Stimulated activated memory B cell treated with anti-CD40 and anti-IgM and Interleukin-4, amounts not matched to agents 10 μg/mL and 1 μg/mL and 100 μg/mL, for 72 hours (primary cell): Measurements from ENCODE around the gene ENTPD8.

Experiments
- ATAC-seq: fragments of 150-1000 bp; cut with Tn5 transposase; 2 replicates; pipeline ENCODE4 v1.10.0; 2021
- H3K27ac Mint-ChIP-seq: one replicate; pipeline ENCODE4 v1.8.0; 2022; ENCODE audit warnings: mild to moderate bottlenecking, mixed read lengths
- H3K27me3 Mint-ChIP-seq: one replicate; pipeline ENCODE4 v1.8.0; 2022; ENCODE audit warnings: mixed read lengths
- H3K36me3 Mint-ChIP-seq: one replicate; pipeline ENCODE4 v1.8.0; 2022; ENCODE audit warnings: mixed read lengths
- H3K4me1 Mint-ChIP-seq: one replicate; pipeline ENCODE4 v1.8.0; 2022; ENCODE audit warnings: mixed read lengths
- H3K4me3 Mint-ChIP-seq: one replicate; pipeline ENCODE4 v1.8.0; 2022; ENCODE audit warnings: mild to moderate bottlenecking, moderate library complexity, mixed read lengths
- H3K9me3 Mint-ChIP-seq: one replicate; pipeline ENCODE4 v1.8.0; 2022; ENCODE audit warnings: mixed read lengths

Gene ENTPD8

GRCh38 chr9:137407590-137408300 lies 33.4 kb downstream of the ENTPD8 start:
- Mint-ChIP-seq H3K36me3 (peaks cover 9% of the 10 kb centered on the region), H3K27ac (no peak overlapping the region), H3K27me3 (peaks cover 23% of the 10 kb centered on the region), H3K4me3 (peak overlapping the region; percentile 67), H3K4me1 (peaks cover 40% of the 10 kb centered on the region), H3K9me3 (no peaks in the 10 kb centered on the region)
- ATAC-seq = peak; percentile 42

GRCh38 chr9:137406876-137407589 lies 34.1 kb downstream of the ENTPD8 start:
- Mint-ChIP-seq H3K4me1 (peaks cover 41% of the 10 kb centered on the region), H3K27ac (no peak overlapping the region), H3K36me3 (peaks cover 17% of the 10 kb centered on the region), H3K27me3 (peaks cover 23% of the 10 kb centered on the region), H3K4me3 (peak overlapping the region; percentile 26), H3K9me3 (peaks cover 5% of the 10 kb centered on the region)
- peak; percentile 76 for ATAC-seq

- H3K9me3 Mint-ChIP-seq = peaks cover 5% of the 10 kb centered on the region
- H3K4me3 Mint-ChIP-seq = peak overlapping the region; percentile 49
- H3K27ac Mint-ChIP-seq = peak overlapping the region; percentile 26
- peaks cover 23% of the 10 kb centered on the region for H3K27me3 Mint-ChIP-seq
- H3K4me1 Mint-ChIP-seq = peaks cover 33% of the 10 kb centered on the region
- no peak for ATAC-seq
- peaks cover 20% of the 10 kb centered on the region for H3K36me3 Mint-ChIP-seq
Observed at GRCh38 chr9:137406085-137406760, 34.9 kb downstream of the ENTPD8 start.

- H3K9me3 Mint-ChIP-seq = peaks cover 5% of the 10 kb centered on the region
- ATAC-seq = no peak
- H3K4me1 Mint-ChIP-seq = peaks cover 32% of the 10 kb centered on the region
- H3K4me3 Mint-ChIP-seq = peak overlapping the region; percentile 49
- H3K36me3 Mint-ChIP-seq = peaks cover 20% of the 10 kb centered on the region
- H3K27ac Mint-ChIP-seq = peak overlapping the region; percentile 26
- H3K27me3 Mint-ChIP-seq = peaks cover 23% of the 10 kb centered on the region
Observed at GRCh38 chr9:137405677-137406081, 35.5 kb downstream of the ENTPD8 start.

GRCh38 chr9:137404961-137405567 lies 36.1 kb downstream of the ENTPD8 start:
- no peak for ATAC-seq
- H3K4me3 Mint-ChIP-seq = no peak overlapping the region
- peaks cover 20% of the 10 kb centered on the region for H3K36me3 Mint-ChIP-seq
- H3K27me3 Mint-ChIP-seq = peaks cover 23% of the 10 kb centered on the region
- no peak overlapping the region for H3K27ac Mint-ChIP-seq
- H3K4me1 Mint-ChIP-seq = peaks cover 37% of the 10 kb centered on the region
- H3K9me3 Mint-ChIP-seq = peaks cover 5% of the 10 kb centered on the region

GRCh38 chr9:137403269-137403668 lies 37.9 kb downstream of the ENTPD8 start:
- Mint-ChIP-seq H3K27ac (no peak overlapping the region), H3K36me3 (peaks cover 26% of the 10 kb centered on the region), H3K9me3 (peaks cover 5% of the 10 kb centered on the region), H3K27me3 (peaks cover 21% of the 10 kb centered on the region), H3K4me1 (peaks cover 42% of the 10 kb centered on the region), H3K4me3 (no peak overlapping the region)
- ATAC-seq = no peak

- no peak overlapping the region for H3K4me3 Mint-ChIP-seq
- no peak for ATAC-seq
- peaks cover 41% of the 10 kb centered on the region for H3K4me1 Mint-ChIP-seq
- peaks cover 16% of the 10 kb centered on the region for H3K27me3 Mint-ChIP-seq
- no peak overlapping the region for H3K27ac Mint-ChIP-seq
- peaks cover 26% of the 10 kb centered on the region for H3K36me3 Mint-ChIP-seq
- peaks cover 5% of the 10 kb centered on the region for H3K9me3 Mint-ChIP-seq
Observed at GRCh38 chr9:137402746-137403145, 38.4 kb downstream of the ENTPD8 start.

GRCh38 chr9:137398561-137399468 lies 42.3 kb downstream of the ENTPD8 start:
- Mint-ChIP-seq H3K4me3 (no peak overlapping the region), H3K36me3 (peaks cover 37% of the 10 kb centered on the region), H3K9me3 (peaks cover 5% of the 10 kb centered on the region), H3K27ac (no peak overlapping the region), H3K4me1 (peaks cover 38% of the 10 kb centered on the region), H3K27me3 (no peaks in the 10 kb centered on the region)
- no peak for ATAC-seq

- peaks cover 5% of the 10 kb centered on the region for H3K9me3 Mint-ChIP-seq
- peaks cover 37% of the 10 kb centered on the region for H3K4me1 Mint-ChIP-seq
- ATAC-seq = no peak
- H3K4me3 Mint-ChIP-seq = no peak overlapping the region
- H3K27ac Mint-ChIP-seq = no peak overlapping the region
- H3K36me3 Mint-ChIP-seq = peaks cover 28% of the 10 kb centered on the region
- no peaks in the 10 kb centered on the region for H3K27me3 Mint-ChIP-seq
Observed at GRCh38 chr9:137397675-137398423, 43.3 kb downstream of the ENTPD8 start.

GRCh38 chr9:137396634-137397367 lies 44.4 kb downstream of the ENTPD8 start:
- ATAC-seq = no peak
- H3K9me3 Mint-ChIP-seq = no peaks in the 10 kb centered on the region
- H3K27me3 Mint-ChIP-seq = no peaks in the 10 kb centered on the region
- H3K27ac Mint-ChIP-seq = no peak overlapping the region
- no peak overlapping the region for H3K4me3 Mint-ChIP-seq
- peaks cover 26% of the 10 kb centered on the region for H3K36me3 Mint-ChIP-seq
- peaks cover 28% of the 10 kb centered on the region for H3K4me1 Mint-ChIP-seq

GRCh38 chr9:137396227-137396626 lies 44.9 kb downstream of the ENTPD8 start:
- ATAC-seq = no peak
- H3K4me3 Mint-ChIP-seq = no peak overlapping the region
- H3K27ac Mint-ChIP-seq = no peak overlapping the region
- peaks cover 26% of the 10 kb centered on the region for H3K36me3 Mint-ChIP-seq
- H3K9me3 Mint-ChIP-seq = no peaks in the 10 kb centered on the region
- peaks cover 28% of the 10 kb centered on the region for H3K4me1 Mint-ChIP-seq
- no peaks in the 10 kb centered on the region for H3K27me3 Mint-ChIP-seq

- Mint-ChIP-seq H3K4me3 (no peak overlapping the region), H3K4me1 (peaks cover 28% of the 10 kb centered on the region), H3K27ac (no peak overlapping the region), H3K9me3 (no peaks in the 10 kb centered on the region), H3K36me3 (peaks cover 26% of the 10 kb centered on the region), H3K27me3 (no peaks in the 10 kb centered on the region)
- no peak for ATAC-seq
Observed at GRCh38 chr9:137395666-137396010, 45.5 kb downstream of the ENTPD8 start.

GRCh38 chr9:137394866-137395665 lies 46.1 kb downstream of the ENTPD8 start:
- no peaks in the 10 kb centered on the region for H3K9me3 Mint-ChIP-seq
- no peak overlapping the region for H3K4me3 Mint-ChIP-seq
- peaks cover 26% of the 10 kb centered on the region for H3K36me3 Mint-ChIP-seq
- no peak for ATAC-seq
- no peak overlapping the region for H3K27ac Mint-ChIP-seq
- H3K27me3 Mint-ChIP-seq = no peaks in the 10 kb centered on the region
- peaks cover 23% of the 10 kb centered on the region for H3K4me1 Mint-ChIP-seq
